ENCODE data around the gene TSPAN11. TPM values are rescaled to one million over a fixed set of nuclear protein-coding genes. Genes with fewer than 3 reads are reported as not detected.
A peak's percentile ranks its signal among the peaks of the same experiment; 100 is the strongest.

The TSPAN11 gene
- total RNA-seq, 2 donors from 2014 or later = 0.26 to 0.66 TPM

DNA sequence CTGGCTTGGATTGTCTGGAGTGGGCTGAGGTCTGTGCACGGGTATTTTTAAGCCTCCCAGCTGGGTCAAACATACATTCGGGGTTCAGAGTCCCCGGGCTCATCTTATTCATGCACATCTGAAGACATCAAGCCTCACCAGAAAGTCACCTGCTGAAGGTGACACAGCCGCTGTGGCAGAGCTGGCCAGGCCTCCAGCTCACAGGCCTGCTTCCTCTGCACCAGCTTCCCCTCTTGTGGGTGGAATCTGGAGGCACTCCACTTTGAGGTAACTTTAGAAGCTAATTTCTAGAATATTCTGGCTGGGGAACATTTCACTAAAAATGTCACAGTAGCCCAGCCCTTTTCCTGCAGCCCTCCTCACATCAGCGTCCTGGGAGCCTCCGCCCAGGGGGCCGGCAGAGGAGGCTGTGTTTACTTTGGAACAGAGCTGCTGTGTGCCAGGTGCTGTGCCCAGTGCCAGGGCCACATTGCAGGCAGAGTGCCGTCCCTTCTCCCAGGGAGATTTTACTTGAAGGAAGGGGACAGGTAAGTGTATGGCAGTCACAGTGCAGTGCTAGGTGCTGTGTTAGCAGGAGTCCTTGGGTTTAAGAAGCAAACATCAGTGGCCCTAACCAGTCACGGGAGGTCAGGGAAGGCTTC lies 62.2 kb downstream of the TSPAN11 start:
- intact Hi-C loops (cut with DNase I) = no loop called here
- Histone ChIP-seq H3K36me3 (replicated peaks in 1 of 2; ENCODE audit: insufficient read depth in 1 of 2, low read depth in 2 of 2) (no peaks in the 10 kb centered on the region), H3K4me3 (no peak overlapping the region), H3K27ac (peak overlapping the region in 3 of 4 donors; percentile 16 to 31 (median 19)), H3K9me3 (no peaks in the 10 kb centered on the region), H3K4me1 (peaks cover 20% of the 10 kb centered on the region), H3K27me3 (no peaks in the 10 kb centered on the region)
- ATAC-seq = peak; percentile 70
- 7 to 37% methylated on average over 5 to 9 of the region's 9 CpGs for WGBS, 2 donors
- DNase-seq = peak; percentile 66 to 80 (median 76)
- no peak for TF ChIP-seq POLR2A (IDR thresholded peaks at IDR 0.05)
- TF ChIP-seq, protein P1, sequence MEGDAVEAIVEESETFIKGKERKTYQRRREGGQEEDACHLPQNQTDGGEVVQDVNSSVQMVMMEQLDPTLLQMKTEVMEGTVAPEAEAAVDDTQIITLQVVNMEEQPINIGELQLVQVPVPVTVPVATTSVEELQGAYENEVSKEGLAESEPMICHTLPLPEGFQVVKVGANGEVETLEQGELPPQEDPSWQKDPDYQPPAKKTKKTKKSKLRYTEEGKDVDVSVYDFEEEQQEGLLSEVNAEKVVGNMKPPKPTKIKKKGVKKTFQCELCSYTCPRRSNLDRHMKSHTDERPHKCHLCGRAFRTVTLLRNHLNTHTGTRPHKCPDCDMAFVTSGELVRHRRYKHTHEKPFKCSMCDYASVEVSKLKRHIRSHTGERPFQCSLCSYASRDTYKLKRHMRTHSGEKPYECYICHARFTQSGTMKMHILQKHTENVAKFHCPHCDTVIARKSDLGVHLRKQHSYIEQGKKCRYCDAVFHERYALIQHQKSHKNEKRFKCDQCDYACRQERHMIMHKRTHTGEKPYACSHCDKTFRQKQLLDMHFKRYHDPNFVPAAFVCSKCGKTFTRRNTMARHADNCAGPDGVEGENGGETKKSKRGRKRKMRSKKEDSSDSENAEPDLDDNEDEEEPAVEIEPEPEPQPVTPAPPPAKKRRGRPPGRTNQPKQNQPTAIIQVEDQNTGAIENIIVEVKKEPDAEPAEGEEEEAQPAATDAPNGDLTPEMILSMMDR (IDR thresholded peaks at IDR 0.05) = no peak

DNA sequence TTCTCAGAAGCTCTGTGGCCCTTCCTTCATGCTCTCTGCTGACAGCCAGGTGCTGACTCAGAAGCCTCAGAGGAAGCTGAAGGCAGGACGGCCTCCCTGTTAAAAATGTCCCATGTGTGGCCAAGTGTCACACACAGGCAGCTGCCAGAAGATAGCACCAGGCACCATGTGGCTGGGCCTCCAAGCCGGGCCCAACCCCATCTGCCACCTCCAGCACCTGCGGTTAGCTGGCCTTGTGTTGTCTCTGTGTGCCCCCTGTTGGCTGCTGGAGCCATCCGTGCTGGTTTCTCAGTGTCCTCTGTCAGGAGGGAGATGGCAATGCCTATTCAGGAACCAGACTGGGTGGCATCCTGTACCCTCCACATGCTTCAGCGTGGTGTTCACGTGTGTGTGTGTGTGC lies 63.2 kb downstream of the TSPAN11 start:
- 46 to 73% methylated on average over 2 to 6 of the region's 6 CpGs for WGBS, 2 donors
- peak; percentile 41 to 61 (median 46) for DNase-seq

DNA sequence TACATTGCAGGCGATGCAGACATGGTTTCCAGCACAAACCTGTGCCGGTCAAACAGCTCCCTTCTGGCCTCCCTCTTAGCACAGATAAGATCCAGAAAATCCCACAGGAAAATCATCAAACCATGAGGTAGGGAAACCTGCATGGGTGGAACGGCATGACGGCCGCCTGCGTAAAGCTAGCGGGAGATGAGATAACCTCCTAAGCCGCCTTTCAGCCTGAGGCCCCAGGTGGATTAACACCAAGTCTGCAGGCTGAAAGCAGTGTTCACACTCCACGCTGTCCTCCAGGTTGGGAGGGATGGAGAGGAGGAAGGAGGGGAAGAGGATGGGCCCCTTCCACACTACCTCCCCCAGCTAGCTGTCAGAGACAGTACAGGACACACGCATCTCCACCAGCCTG lies 63.8 kb downstream of the TSPAN11 start:
- ATAC-seq (no peak), DNase-seq (no peak)
- Histone ChIP-seq H3K27me3 (no peaks in the 10 kb centered on the region), H3K36me3 (replicated peaks in 1 of 2; ENCODE audit: insufficient read depth in 1 of 2, low read depth in 2 of 2) (no peaks in the 10 kb centered on the region), H3K27ac (no peak overlapping the region), H3K4me1 (peaks cover 20% of the 10 kb centered on the region), H3K9me3 (no peaks in the 10 kb centered on the region), H3K4me3 (no peak overlapping the region)
- TF ChIP-seq POLR2A (IDR thresholded peaks at IDR 0.05) = no peak
- TF ChIP-seq, protein P1 (IDR thresholded peaks at IDR 0.05) = no peak
- WGBS, 2 donors = 89 to 91% methylated on average over 10 of the region's 10 CpGs
- intact Hi-C loops (cut with DNase I) = loop anchor here (10.0 kb wide), 1 partner anchor 146 kb away; no protein-coding TSS in a partner anchor

More for the DNA sequence above, 63.2 kb downstream of the TSPAN11 start:
- Histone ChIP-seq H3K4me3 (no peak overlapping the region), H3K27me3 (no peaks in the 10 kb centered on the region), H3K9me3 (no peaks in the 10 kb centered on the region), H3K4me1 (peaks cover 20% of the 10 kb centered on the region), H3K36me3 (replicated peaks in 1 of 2; ENCODE audit: insufficient read depth in 1 of 2, low read depth in 2 of 2) (no peaks in the 10 kb centered on the region), H3K27ac (no peak overlapping the region)
- peak; percentile 41 for ATAC-seq
- intact Hi-C loops (cut with DNase I) = loop anchor here (10.0 kb wide), 1 partner anchor 145 kb away; no protein-coding TSS in a partner anchor
- TF ChIP-seq, protein P1 (IDR thresholded peaks at IDR 0.05) = peak in 4 of 7 experiments; percentile 30 to 35 (median 32)
- TF ChIP-seq POLR2A (IDR thresholded peaks at IDR 0.05) = no peak

GRCh38 chr12:30990776-30991175 lies 64.2 kb downstream of the TSPAN11 start:
- ATAC-seq = no peak
- WGBS, 2 donors = 95 to 96% methylated on average over 2 to 3 of the region's 3 CpGs
- no peaks in the 10 kb centered on the region for H3K9me3 ChIP-seq

More at GRCh38 chr12:30990776-30991175, 64.2 kb downstream of the TSPAN11 start:
- intact Hi-C loops (cut with DNase I) = loop anchor here (10.0 kb wide), 1 partner anchor 146 kb away; no protein-coding TSS in a partner anchor
- Histone ChIP-seq H3K27me3 (no peaks in the 10 kb centered on the region), H3K27ac (no peak overlapping the region), H3K36me3 (replicated peaks in 1 of 2; ENCODE audit: insufficient read depth in 1 of 2, low read depth in 2 of 2) (no peaks in the 10 kb centered on the region), H3K4me1 (peaks cover 20% of the 10 kb centered on the region), H3K4me3 (no peak overlapping the region)
- TF ChIP-seq, protein P1 (IDR thresholded peaks at IDR 0.05) = no peak
- no peak for TF ChIP-seq POLR2A (IDR thresholded peaks at IDR 0.05)
- DNase-seq = no peak

Data from body of pancreas (tissue), 4 donors.